Osteoblast (primary cell): Measurements from ENCODE around the gene GNPDA2. TPM values are rescaled to one million over a fixed set of nuclear protein-coding genes. Genes with fewer than 3 reads are reported as not detected.
"Not testable (repeated sequence)": the region's sequence is repeated elsewhere in the genome, so short reads cannot be mapped to it uniquely, and the experiment has no call there.

ENCODE experiments used
- DNase-seq: peaks from one replicate; pipeline ENCODE4 v3.0.0; 2011; ENCODE audit warnings: low spot score, mixed read lengths; ENCODE audit not compliant: insufficient read length; ENCODE audit errors: missing footprints
- H2AFZ ChIP-seq: 2 replicates; pipeline ENCODE4 v1.6.0; 2011; ENCODE audit warnings: mild to moderate bottlenecking, low read length
- H3K27ac ChIP-seq: 2 replicates; pipeline ENCODE4 v1.5.1; 2011; ENCODE audit warnings: mild to moderate bottlenecking, low read depth, low read length, moderate library complexity
- H3K27me3 ChIP-seq: 2 replicates; pipeline ENCODE4 v1.6.0; 2012; ENCODE audit warnings: mild to moderate bottlenecking, control low read depth, inconsistent platforms, low read length, moderate library complexity; ENCODE audit not compliant: insufficient read depth
- H3K36me3 ChIP-seq: 2 replicates; pipeline ENCODE4 v1.5.1; 2011; ENCODE audit warnings: mild to moderate bottlenecking, low read length, control low read depth, moderate library complexity; ENCODE audit not compliant: insufficient read depth
- H3K4me1 ChIP-seq: 2 replicates; pipeline ENCODE4 v1.5.1; 2011; ENCODE audit warnings: mild to moderate bottlenecking, low read length, control low read depth, moderate library complexity; ENCODE audit not compliant: insufficient read depth
- H3K4me2 ChIP-seq: 2 replicates; pipeline ENCODE4 v1.6.0; 2011; ENCODE audit warnings: mild to moderate bottlenecking, low read length; ENCODE audit not compliant: insufficient read depth
- H3K4me3 ChIP-seq: fragments of 200-600 bp; sonication (generic); 3 replicates; pipeline ENCODE4 v1.5.1; 2012; ENCODE audit warnings: mild to moderate bottlenecking, low read length, inconsistent platforms; ENCODE audit not compliant: insufficient read depth
- H3K79me2 ChIP-seq: 2 replicates; pipeline ENCODE4 v1.6.0; 2012; ENCODE audit warnings: mild to moderate bottlenecking, low read length, control low read depth, inconsistent platforms; ENCODE audit not compliant: insufficient read depth
- H3K9me3 ChIP-seq: 2 replicates; pipeline ENCODE4 v1.5.1; 2011; ENCODE audit warnings: low read depth, low read length, control low read depth
- H4K20me1 ChIP-seq: 2 replicates; pipeline ENCODE4 v1.6.0; 2012; ENCODE audit warnings: mild to moderate bottlenecking, low read length, control low read depth; ENCODE audit not compliant: insufficient read depth
- total RNA-seq: library from RNA; depleted of rRNA; stranded (reverse); fragments of >200 nt; gene quantifications from 2 replicates; pipeline ENCODE4 v1.2.3, GENCODE V29; 2012
- TF ChIP-seq, protein P1 (sequence below): IDR thresholded peaks from 2 replicates; pipeline ENCODE4 v1.5.1; 2011; ENCODE audit warnings: mild to moderate bottlenecking, low read depth, low read length, moderate library complexity; ENCODE audit errors: extremely low read depth

GNPDA2 gene
- total RNA-seq, 1 donor = 25.3 TPM

DNA sequence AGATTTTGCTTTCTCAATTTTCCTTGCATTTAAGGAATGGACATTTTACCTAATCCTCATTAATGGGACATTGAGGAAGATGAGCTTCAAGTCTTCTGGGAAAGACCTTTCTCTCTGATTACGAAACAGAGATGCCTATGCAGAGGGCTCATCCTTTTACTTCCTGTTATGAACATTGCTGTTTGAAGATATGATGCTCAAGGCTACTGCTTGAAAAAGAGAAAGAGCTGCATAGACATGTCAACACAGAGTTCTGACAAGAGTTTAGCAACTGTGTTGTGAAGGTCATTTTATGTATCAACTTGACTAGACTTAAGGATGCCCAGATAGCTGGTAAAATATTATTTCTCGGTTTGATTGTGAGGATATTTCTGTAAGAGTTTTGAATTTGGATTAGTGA is 13.8 kb upstream of the GNPDA2 start:
- no peak for DNase-seq
- no peak overlapping the region for H3K4me3 ChIP-seq
- no peaks in the 10 kb centered on the region for H3K79me2 ChIP-seq
- H2AFZ ChIP-seq = no peak overlapping the region
- H3K27me3 ChIP-seq = no peaks in the 10 kb centered on the region
- no peak overlapping the region for H3K27ac ChIP-seq
- no peaks in the 10 kb centered on the region for H3K9me3 ChIP-seq
- no peaks in the 10 kb centered on the region for H3K4me1 ChIP-seq
- TF ChIP-seq, protein P1, sequence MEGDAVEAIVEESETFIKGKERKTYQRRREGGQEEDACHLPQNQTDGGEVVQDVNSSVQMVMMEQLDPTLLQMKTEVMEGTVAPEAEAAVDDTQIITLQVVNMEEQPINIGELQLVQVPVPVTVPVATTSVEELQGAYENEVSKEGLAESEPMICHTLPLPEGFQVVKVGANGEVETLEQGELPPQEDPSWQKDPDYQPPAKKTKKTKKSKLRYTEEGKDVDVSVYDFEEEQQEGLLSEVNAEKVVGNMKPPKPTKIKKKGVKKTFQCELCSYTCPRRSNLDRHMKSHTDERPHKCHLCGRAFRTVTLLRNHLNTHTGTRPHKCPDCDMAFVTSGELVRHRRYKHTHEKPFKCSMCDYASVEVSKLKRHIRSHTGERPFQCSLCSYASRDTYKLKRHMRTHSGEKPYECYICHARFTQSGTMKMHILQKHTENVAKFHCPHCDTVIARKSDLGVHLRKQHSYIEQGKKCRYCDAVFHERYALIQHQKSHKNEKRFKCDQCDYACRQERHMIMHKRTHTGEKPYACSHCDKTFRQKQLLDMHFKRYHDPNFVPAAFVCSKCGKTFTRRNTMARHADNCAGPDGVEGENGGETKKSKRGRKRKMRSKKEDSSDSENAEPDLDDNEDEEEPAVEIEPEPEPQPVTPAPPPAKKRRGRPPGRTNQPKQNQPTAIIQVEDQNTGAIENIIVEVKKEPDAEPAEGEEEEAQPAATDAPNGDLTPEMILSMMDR = no peak
- no peaks in the 10 kb centered on the region for H4K20me1 ChIP-seq
- H3K4me2 ChIP-seq = no peak overlapping the region
- no peaks in the 10 kb centered on the region for H3K36me3 ChIP-seq

DNA sequence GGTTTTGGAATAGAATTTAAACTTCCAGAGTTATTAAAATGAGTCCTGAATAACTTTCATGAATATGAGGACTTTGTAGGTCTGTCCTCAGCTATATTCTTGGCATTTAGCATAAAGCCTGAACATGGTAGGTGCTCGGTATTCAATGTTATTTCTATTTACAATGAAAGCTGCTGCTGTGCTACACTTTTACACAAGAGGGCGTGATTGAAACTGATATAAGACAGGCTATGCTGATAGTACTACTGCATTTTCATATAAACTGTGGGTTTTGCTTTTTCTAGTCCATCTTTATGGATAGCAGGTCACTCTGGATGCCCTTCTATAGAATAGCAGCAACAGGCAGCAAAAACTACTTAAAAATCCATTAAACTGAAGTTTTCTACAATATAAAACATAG is 12.3 kb upstream of the GNPDA2 start:
- no peaks in the 10 kb centered on the region for H3K36me3 ChIP-seq
- H3K4me2 ChIP-seq = no peak overlapping the region
- TF ChIP-seq, protein P1 = no peak
- no peaks in the 10 kb centered on the region for H3K9me3 ChIP-seq
- no peaks in the 10 kb centered on the region for H4K20me1 ChIP-seq
- no peak overlapping the region for H2AFZ ChIP-seq
- no peak for DNase-seq
- H3K27me3 ChIP-seq = no peaks in the 10 kb centered on the region
- no peak overlapping the region for H3K27ac ChIP-seq
- no peaks in the 10 kb centered on the region for H3K79me2 ChIP-seq
- no peak overlapping the region for H3K4me3 ChIP-seq
- no peaks in the 10 kb centered on the region for H3K4me1 ChIP-seq

DNA sequence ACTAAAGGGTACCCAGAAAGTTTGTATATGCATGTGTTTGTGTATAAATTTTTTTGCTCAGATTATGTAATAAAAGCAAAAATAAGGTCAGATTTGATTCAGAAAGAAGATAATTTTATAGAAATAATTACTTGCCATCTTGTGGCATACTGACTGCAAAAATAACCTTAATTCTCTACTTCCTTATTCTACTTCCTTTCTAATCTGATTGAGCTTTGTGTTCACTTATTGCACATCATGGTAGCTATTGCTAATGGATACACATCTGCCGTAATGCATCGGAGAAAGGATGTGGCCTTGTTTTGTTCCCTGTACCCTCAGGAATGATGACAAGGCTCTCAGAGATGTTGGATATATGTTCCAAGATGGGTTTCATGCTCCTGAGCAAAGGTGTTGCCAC is 10.5 kb upstream of the GNPDA2 start:
- Histone ChIP-seq H3K27me3 (no peaks in the 10 kb centered on the region), H2AFZ (no peak overlapping the region)
- TF ChIP-seq, protein P1 = no peak

DNA sequence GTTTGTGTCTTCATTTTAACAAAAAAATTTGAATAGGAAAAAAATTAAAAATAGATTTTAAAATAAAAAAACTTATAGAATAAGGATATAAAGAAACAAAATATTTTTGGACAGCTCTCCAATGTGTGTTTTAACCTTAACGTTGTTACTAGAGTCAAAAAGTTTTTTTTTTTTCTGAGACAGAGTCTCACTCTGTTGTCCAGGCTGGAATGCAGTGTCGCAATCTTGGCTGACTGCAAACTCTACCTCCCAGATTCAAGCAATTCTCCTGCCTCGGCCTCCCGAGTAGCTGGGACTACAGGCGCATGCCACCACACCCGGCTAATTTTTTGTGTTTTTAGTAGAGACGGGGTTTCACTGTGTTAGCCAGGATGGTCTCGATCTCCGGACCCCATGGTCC is 2.3 kb upstream of the GNPDA2 start:
- H3K4me3 ChIP-seq, H2AFZ ChIP-seq, H3K27ac ChIP-seq, H3K36me3 ChIP-seq, H4K20me1 ChIP-seq, H3K4me2 ChIP-seq, H3K9me3 ChIP-seq, H3K27me3 ChIP-seq, DNase-seq: not testable (repeated sequence)
- Histone ChIP-seq H3K79me2 (peaks cover 24% of the 10 kb centered on the region), H3K4me1 (peaks cover 14% of the 10 kb centered on the region)

More for the DNA sequence above, 10.5 kb upstream of the GNPDA2 start:
- DNase-seq = no peak
- Histone ChIP-seq H3K9me3 (no peaks in the 10 kb centered on the region), H3K36me3 (no peaks in the 10 kb centered on the region), H3K27ac (no peak overlapping the region), H4K20me1 (no peaks in the 10 kb centered on the region), H3K79me2 (no peaks in the 10 kb centered on the region), H3K4me3 (no peak overlapping the region), H3K4me1 (no peaks in the 10 kb centered on the region), H3K4me2 (no peak overlapping the region)
